NCI-H524 treated with DMSO at 0.1 percent for 48 hours (cell line): ENCODE measurements around the gene STRA8.
"Not testable (repeated sequence)": the region's sequence is repeated elsewhere in the genome, so short reads cannot be mapped to it uniquely, and the experiment has no call there.

Experiments used
- DNase-seq: peaks from one replicate; lab custom pipeline; 2025; lab: John Stamatoyannopoulos, UW

STRA8 gene

GRCh38 chr7:135205850-135206249, 27.8 kb upstream of the STRA8 start:
- DNase-seq: no peak

GRCh38 chr7:135206941-135207391, 26.7 kb upstream of the STRA8 start:
- DNase-seq: no peak

GRCh38 chr7:135207406-135208101, 26.1 kb upstream of the STRA8 start:
- DNase-seq: no peak

- DNase-seq: no peak
Observed at GRCh38 chr7:135208102-135208793, 25.4 kb upstream of the STRA8 start.

- no peak for DNase-seq
Observed at GRCh38 chr7:135209225-135209834, 24.3 kb upstream of the STRA8 start.

- no peak for DNase-seq
Observed at GRCh38 chr7:135210888-135211178, 22.8 kb upstream of the STRA8 start.

- DNase-seq: peak; percentile 66
Observed at GRCh38 chr7:135211179-135211945, 22.3 kb upstream of the STRA8 start, which contains the start of gene WDR91. TSS of gene WDR91 (minus strand) at chr7:135211526. CDS start at chr7:135211502, 24 bp downstream.

GRCh38 chr7:135211946-135212685, 21.5 kb upstream of the STRA8 start:
- not testable (repeated sequence) for DNase-seq

- no peak for DNase-seq
Observed at GRCh38 chr7:135213831-135214230, 19.8 kb upstream of the STRA8 start.

GRCh38 chr7:135215180-135215579, 18.5 kb upstream of the STRA8 start:
- DNase-seq: no peak

- DNase-seq: no peak
Observed at GRCh38 chr7:135215698-135216097, 17.9 kb upstream of the STRA8 start.

- no peak for DNase-seq
Observed at GRCh38 chr7:135217645-135218509, 15.8 kb upstream of the STRA8 start.

GRCh38 chr7:135224027-135224426, 9.6 kb upstream of the STRA8 start:
- DNase-seq: no peak

- no peak for DNase-seq
Observed at GRCh38 chr7:135231686-135232085, 2.0 kb upstream of the STRA8 start.

GRCh38 chr7:135232087-135232486, 1.6 kb upstream of the STRA8 start:
- no peak for DNase-seq

GRCh38 chr7:135232720-135233119, 918 bp upstream of the STRA8 start:
- DNase-seq: no peak

GRCh38 chr7:135234095-135234494, 457 bp downstream of the STRA8 start:
- DNase-seq: not testable (repeated sequence)

- DNase-seq: no peak
Observed at GRCh38 chr7:135234727-135235126, 1.1 kb downstream of the STRA8 start.

- no peak for DNase-seq
Observed at GRCh38 chr7:135235841-135236240, 2.2 kb downstream of the STRA8 start.

GRCh38 chr7:135236727-135237126, 3.1 kb downstream of the STRA8 start:
- DNase-seq: no peak
